Posterior vena cava (tissue), 2 donors: ENCODE measurements around the gene VCL. TPM values are rescaled to one million over a fixed set of nuclear protein-coding genes. Genes with fewer than 3 reads are reported as not detected.

ENCODE experiments used
- DNase-seq: peaks from one replicate; pipeline ENCODE4 v3.0.0-alpha.2; 2020; ENCODE audit warnings: low spot score
- intact Hi-C, 2 donors: fragments of 100-400 bp; cut with DNase I; formaldehyde crosslinking; loops; one replicate each; pipeline versions ENCODE4 v1.14.1 to v1.14.2; 2022 to 2023
- total RNA-seq, 2 donors: library from RNA; stranded (reverse); fragmentation: NEBNext Ultra II Directional; extraction: Animal tissue kit (Norgen Biotek cat#: 25700); gene quantifications; one replicate each; pipeline ENCODE4 v1.2.1, GENCODE V29; 2021
- donor health status: DM: yes; HTN: yes; CAD: no.
- donor health status: DM: yes; HTN: yes; CAD: no.

VCL gene
- total RNA-seq, 2 donors from 2014 or later = 419 to 480 TPM

DNA sequence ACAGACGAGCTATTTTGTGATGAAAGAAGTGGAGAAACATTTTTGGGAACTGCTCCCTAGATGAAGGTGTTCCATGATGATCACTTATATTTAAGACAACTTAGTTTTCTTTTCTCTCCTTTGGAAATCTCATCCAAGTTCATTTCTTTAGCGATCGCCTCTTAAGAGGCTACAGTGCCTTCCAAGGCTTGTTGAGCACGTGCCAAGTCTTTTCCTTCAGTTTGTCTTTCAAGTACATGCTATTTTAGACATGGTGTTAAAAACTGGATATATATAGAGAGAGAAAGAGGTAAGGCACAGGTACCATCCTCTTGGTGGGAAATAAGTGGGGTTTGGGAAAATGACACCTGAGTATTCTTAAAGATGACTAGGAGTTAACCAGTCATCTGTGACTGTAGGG lies 155.8 kb downstream of the VCL start:
- DNase-seq = no peak
- intact Hi-C loops = no loop called here

DNA sequence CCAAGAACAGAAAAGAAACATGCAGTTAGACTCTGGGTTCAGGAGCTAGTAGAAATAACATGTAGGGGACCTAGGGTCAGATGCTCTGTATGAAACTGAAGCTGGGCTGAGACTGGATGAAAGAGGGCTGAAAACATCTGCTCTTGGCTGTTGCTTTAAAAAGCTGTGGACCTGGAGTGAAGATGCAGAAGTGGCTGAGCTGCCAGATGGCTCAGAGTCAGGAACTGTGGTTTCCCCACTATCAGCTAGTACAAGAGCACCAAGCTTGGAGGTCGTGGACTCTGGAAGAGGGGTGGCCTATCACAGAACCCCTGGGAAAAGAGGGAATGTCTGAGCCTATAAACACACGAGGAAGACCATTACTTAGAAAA lies 159.0 kb downstream of the VCL start:
- intact Hi-C loops = no loop called here
- DNase-seq = no peak

DNA sequence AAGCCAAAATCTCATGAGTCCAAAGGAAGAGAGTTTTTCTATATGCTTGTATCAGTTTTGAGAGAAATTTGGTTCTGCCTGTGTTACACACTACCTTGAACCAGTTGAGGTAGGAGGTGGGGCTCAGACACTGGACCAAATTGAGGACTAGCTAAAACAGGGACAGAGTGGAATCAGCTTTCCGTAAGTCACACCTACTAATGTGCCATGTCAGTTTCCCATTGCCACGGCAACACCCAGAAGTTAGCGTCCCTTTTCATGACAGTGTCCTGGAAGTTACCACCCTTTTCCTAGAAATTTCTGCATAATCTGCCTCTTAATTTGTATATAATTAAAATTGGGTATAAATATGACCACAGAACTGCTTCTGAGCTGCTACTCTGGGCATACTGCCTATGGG lies 162.1 kb downstream of the VCL start:
- DNase-seq = no peak
- intact Hi-C loops = no loop called here

DNA sequence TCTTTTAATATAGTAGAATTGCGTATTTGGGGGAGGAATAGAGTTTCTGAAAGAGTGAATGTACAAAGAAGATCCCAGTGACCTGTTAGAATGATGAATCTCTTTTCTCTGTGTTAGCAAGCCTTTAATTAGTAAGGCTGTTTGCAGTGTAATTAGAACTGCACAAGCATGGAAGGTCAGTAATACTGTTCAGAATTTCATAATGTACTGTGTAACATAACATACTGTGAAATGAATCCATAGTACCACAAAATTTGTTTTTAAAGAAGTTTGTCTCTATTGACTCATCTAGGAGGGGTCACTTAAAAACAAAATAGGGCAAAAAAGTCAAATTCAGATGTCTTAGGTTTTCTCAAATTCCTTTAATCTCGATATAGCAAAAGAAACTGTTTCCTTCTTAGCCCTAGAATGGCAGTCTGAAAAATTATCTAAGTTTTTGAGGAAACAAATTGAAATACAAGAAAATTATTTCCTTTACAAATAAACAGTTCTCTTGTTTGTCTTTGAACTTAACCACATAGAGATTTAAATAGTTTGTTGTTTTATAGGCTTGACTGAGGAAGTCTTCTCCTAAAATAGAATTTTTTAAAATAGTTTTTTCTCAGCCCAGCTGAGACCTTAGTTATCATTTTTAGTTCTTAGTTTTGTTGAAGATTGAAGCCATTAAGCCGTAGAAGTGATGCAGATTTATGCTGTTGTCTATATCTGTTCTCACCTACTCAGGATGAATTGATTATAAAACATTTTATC lies 165.6 kb downstream of the VCL start:
- DNase-seq = no peak

DNA sequence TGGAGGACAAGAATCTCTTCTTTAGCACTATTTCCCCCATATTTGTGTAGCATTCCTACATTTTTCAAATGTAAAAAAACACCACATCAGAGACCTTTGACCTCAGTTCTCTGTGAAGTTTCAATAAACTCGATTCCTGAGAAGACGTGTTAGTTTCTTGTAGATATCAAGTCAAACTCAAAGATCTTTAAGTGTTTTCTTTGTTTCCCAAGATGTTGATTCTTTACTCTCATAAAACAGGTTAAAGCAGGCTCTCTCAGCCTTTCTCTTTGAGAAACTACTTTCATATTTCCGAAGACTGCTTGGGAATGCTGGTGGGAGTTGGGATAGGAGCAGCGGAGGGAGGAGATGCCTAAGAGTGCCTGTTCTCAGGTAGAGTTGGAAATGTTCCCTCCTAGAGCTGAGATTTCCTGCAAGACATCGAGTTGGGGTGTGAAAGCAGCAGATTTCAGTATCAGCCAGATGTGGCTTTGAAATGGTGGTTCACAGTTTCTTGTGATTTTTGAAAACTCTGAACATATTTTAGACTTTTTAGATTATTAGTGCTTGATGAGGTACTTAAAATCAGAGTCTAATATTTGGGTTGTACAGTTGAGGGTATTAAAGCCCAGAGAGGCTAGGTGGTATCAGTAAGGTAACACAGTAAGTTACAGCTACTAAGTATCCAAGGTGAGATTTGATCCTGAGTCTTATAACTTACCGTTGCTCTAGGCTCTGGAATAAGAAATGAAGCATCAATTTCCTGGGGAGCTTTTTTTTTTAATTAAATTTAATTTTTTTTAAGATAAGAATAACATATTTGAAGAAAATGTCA lies 167.0 kb downstream of the VCL start:
- intact Hi-C loops = no loop called here
- DNase-seq = no peak

More for the DNA sequence above, 165.6 kb downstream of the VCL start:
- intact Hi-C loops = no loop called here

DNA sequence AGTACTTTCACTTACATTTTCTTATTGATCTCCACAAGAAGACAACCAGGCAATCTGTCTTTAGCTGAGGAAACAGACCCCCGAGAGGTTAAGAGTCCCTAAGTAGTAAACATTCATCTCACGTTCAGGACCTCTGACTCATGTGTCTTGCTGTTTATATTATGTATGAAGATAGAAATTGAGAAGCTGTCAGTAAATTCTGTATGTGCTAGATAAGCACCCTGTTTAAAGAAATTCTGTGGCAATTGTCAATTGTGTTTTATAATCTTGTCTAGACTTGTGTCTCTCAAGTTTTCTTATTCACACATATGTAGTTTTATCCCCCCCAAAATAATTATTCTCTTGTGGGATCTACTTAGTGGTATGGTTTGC lies 167.6 kb downstream of the VCL start:
- no peak for DNase-seq
- intact Hi-C loops = no loop called here

DNA sequence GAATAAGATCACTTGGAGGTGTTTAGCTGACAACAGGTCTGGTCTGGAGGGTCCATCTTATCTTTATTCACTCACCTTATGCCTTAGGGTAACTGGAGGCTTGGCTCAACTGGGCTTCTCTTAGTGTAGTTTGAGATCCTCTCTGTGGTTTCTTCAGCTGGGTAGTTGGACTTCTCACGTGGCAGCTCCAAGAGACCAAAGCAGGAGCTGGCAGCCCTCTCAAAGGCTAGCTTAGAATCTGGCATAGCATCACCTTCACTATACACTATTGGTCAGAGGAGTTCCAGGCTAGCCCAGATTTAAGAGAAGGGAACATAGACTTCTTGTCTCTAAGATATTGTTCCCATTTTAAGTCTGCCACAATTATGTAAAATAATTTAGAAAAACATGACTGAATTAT lies 169.5 kb downstream of the VCL start:
- intact Hi-C loops = no loop called here
- no peak for DNase-seq

Other genes starting within 250 kb of the VCL start
- gene CHCHD1, start 216.1 kb upstream of the VCL start, total RNA-seq = 10 to 100 TPM; 15.1 to 18.8 TPM
- gene ZSWIM8, start 212.5 kb upstream of the VCL start, total RNA-seq = 10 to 100 TPM; 73.4 to 92.0 TPM
- 10 to 100 TPM; 23.4 to 24.4 TPM for gene NDST2, start 186.5 kb upstream of the VCL start, total RNA-seq
- 10 to 100 TPM; 70.1 to 78.8 TPM for gene CAMK2G, start 123.6 kb upstream of the VCL start, total RNA-seq
- 10 to 100 TPM; 34.2 to 36.7 TPM for gene PLAU, start 87.0 kb upstream of the VCL start, total RNA-seq
- 10 to 100 TPM; 25.7 to 28.3 TPM for gene AP3M1, start 152.7 kb downstream of the VCL start, total RNA-seq
- gene ADK, start 153.1 kb downstream of the VCL start, total RNA-seq = 10 to 100 TPM; 21.2 to 21.5 TPM